Activated B cell treated with CpG ODN at 0.5 μM for 24 hours (primary cell): Measurements from ENCODE around the gene NFATC3. TPM values are rescaled to one million over a fixed set of nuclear protein-coding genes. Genes with fewer than 3 reads are reported as not detected.
"Not testable (repeated sequence)": the region's sequence is repeated elsewhere in the genome, so short reads cannot be mapped to it uniquely, and the experiment has no call there.

Source experiments
- ATAC-seq: fragments of 200-7000 bp; cut with Tn5 transposase; one replicate; pipeline ENCODE4 v1.10.0; 2021; ENCODE audit warnings: low read depth, mild to moderate bottlenecking, moderate library complexity
- CTCF ChIA-PET: fragments of 350-600 bp; sonication (Branson Sonifier 250); formaldehyde crosslinking; loops from one replicate; lab custom pipeline; 2021; ENCODE audit warnings: antibody characterized with exemption; lab: Charles Lee
- POLR2A ChIA-PET: fragments of 350-600 bp; sonication (Branson Sonifier 250); formaldehyde crosslinking; loops from one replicate; lab custom pipeline; 2021; ENCODE audit warnings: antibody characterized with exemption; lab: Charles Lee
- DNase-seq: peaks from one replicate; pipeline ENCODE4 v3.0.0; 2022
- H3K27ac Mint-ChIP-seq: one replicate; pipeline ENCODE4 v1.8.0; 2020; ENCODE audit warnings: mixed read lengths
- H3K27me3 Mint-ChIP-seq: one replicate; pipeline ENCODE4 v1.8.0; 2021; ENCODE audit warnings: mixed read lengths
- H3K36me3 Mint-ChIP-seq: one replicate; pipeline ENCODE4 v1.8.0; 2021; ENCODE audit warnings: low read depth, mixed read lengths
- H3K4me1 Mint-ChIP-seq: one replicate; pipeline ENCODE4 v1.8.0; 2021; ENCODE audit warnings: mixed read lengths
- H3K4me3 Mint-ChIP-seq: one replicate; pipeline ENCODE4 v1.8.0; 2020; ENCODE audit warnings: mild to moderate bottlenecking, mixed read lengths
- H3K9me3 Mint-ChIP-seq: one replicate; pipeline ENCODE4 v1.8.0; 2020; ENCODE audit warnings: mixed read lengths
- CTCF ChIP-seq: fragments of 200-600 bp; IDR thresholded peaks from one replicate; pipeline ENCODE4 v1.8.0; 2022; ENCODE audit warnings: antibody characterized with exemption, mild to moderate bottlenecking
- intact Hi-C: fragments of 100-400 bp; cut with micrococcal nuclease; formaldehyde crosslinking; loops from one replicate; pipeline ENCODE4 v1.15.1; 2024
- total RNA-seq: library from RNA; stranded (reverse); gene quantifications from 2 replicates; pipeline ENCODE4 v1.2.3, GENCODE V29; 2022

The NFATC3 gene
- total RNA-seq, 1 donor from 2014 or later = 72.0 TPM

GRCh38 chr16:68130520-68130919, 45.4 kb downstream of the NFATC3 start:
- intact Hi-C loops = no loop called here
- Mint-ChIP-seq H3K36me3 (peaks cover 54% of the 10 kb centered on the region), H3K9me3 (no peaks in the 10 kb centered on the region), H3K27me3 (no peaks in the 10 kb centered on the region), H3K27ac (peak overlapping the region; percentile 66), H3K4me1 (peaks cover 61% of the 10 kb centered on the region), H3K4me3 (no peak overlapping the region)
- no peak for TF ChIP-seq CTCF
- ATAC-seq (no peak), DNase-seq (no peak)
- ChIA-PET POLR2A (interaction anchor here (0.6 to 0.9 kb wide), 2 partner anchors 30 to 46 kb away, joined by 3 to 7 read pairs; no protein-coding TSS in a partner anchor), CTCF (interaction anchor here (2.3 kb wide), 1 partner anchor 36 kb away, joined by 5 read pairs; no protein-coding TSS in a partner anchor)

- intact Hi-C loops = no loop called here
- Mint-ChIP-seq H3K4me3 (peak overlapping the region; percentile 29), H3K27ac (peak overlapping the region; percentile 63), H3K9me3 (no peaks in the 10 kb centered on the region), H3K27me3 (no peaks in the 10 kb centered on the region), H3K36me3 (peaks cover 54% of the 10 kb centered on the region), H3K4me1 (peaks cover 56% of the 10 kb centered on the region)
- ATAC-seq = no peak
- ChIA-PET CTCF (interaction anchor here (0.9 to 2.3 kb wide), 2 partner anchors 15 to 38 kb away, joined by 3 to 5 read pairs; no protein-coding TSS in a partner anchor), POLR2A (interaction anchor here (0.6 kb wide), 2 partner anchors 20 to 866 kb away, joined by 4 to 10 read pairs; no protein-coding TSS in a partner anchor)
- DNase-seq = no peak
- no peak for TF ChIP-seq CTCF
These were observed 46.9 kb downstream of the NFATC3 start for GRCh38 chr16:68131813-68132706.

GRCh38 chr16:68133000-68133399, 47.8 kb downstream of the NFATC3 start:
- H3K27ac Mint-ChIP-seq, DNase-seq, intact Hi-C loops, H3K4me3 Mint-ChIP-seq, H3K27me3 Mint-ChIP-seq, ATAC-seq, H3K9me3 Mint-ChIP-seq, CTCF ChIA-PET: not testable (repeated sequence)
- POLR2A ChIA-PET = interaction anchor here (0.6 kb wide), 1 partner anchor 867 kb away, joined by 10 read pairs; no protein-coding TSS in a partner anchor
- Mint-ChIP-seq H3K36me3 (peaks cover 48% of the 10 kb centered on the region), H3K4me1 (peaks cover 48% of the 10 kb centered on the region)

- TF ChIP-seq CTCF = no peak
- ChIA-PET CTCF (no interaction called here), POLR2A (no interaction called here)
- Mint-ChIP-seq H3K27me3 (no peaks in the 10 kb centered on the region), H3K4me1 (peaks cover 37% of the 10 kb centered on the region), H3K36me3 (peaks cover 55% of the 10 kb centered on the region), H3K4me3 (no peak overlapping the region), H3K27ac (no peak overlapping the region), H3K9me3 (no peaks in the 10 kb centered on the region)
- intact Hi-C loops = no loop called here
- no peak for ATAC-seq
- no peak for DNase-seq
These were observed 49.5 kb downstream of the NFATC3 start for GRCh38 chr16:68134644-68135043.

- Mint-ChIP-seq H3K4me1 (peaks cover 26% of the 10 kb centered on the region), H3K27me3 (no peaks in the 10 kb centered on the region), H3K27ac (no peak overlapping the region), H3K9me3 (no peaks in the 10 kb centered on the region), H3K36me3 (peaks cover 50% of the 10 kb centered on the region), H3K4me3 (no peak overlapping the region)
- intact Hi-C loops = no loop called here
- DNase-seq = no peak
- TF ChIP-seq CTCF = no peak
- ChIA-PET POLR2A (no interaction called here), CTCF (no interaction called here)
- no peak for ATAC-seq
These were observed 51.3 kb downstream of the NFATC3 start for GRCh38 chr16:68136515-68136914.
